Fibroblast of skin of scalp (primary cell): ENCODE measurements around the gene FANCL.
"Not testable (repeated sequence)": the region's sequence is repeated elsewhere in the genome, so short reads cannot be mapped to it uniquely, and the experiment has no call there.

Experiments used
- DNase-seq: peaks from one replicate; pipeline ENCODE4 v3.0.0-alpha.2; 2013

The FANCL gene

GRCh38 chr2:58138396-58139030, 102.6 kb downstream of the FANCL start:
- DNase-seq, result no peak

DNA sequence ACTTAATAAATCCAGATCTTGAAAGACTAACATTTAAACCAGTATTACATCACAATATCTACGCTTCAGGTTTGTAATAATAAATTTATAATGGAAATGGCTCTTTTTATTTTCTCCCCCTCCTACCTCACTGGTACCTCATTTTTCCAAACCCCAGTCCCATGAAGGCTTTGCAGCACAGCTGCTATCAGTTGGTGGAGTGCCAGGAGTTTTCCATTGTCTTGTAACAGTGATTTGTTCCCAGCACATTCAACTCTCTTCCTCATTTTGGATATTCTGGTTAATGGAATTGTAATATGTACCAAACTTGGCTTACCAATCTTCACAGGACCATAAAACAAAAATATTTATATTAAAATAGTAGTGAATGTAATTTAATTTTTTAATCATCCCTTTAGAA, 103.3 kb downstream of the FANCL start:
- DNase-seq, result no peak

- peak; percentile 57 for DNase-seq
These were observed 103.9 kb downstream of the FANCL start for GRCh38 chr2:58137221-58137620.

DNA sequence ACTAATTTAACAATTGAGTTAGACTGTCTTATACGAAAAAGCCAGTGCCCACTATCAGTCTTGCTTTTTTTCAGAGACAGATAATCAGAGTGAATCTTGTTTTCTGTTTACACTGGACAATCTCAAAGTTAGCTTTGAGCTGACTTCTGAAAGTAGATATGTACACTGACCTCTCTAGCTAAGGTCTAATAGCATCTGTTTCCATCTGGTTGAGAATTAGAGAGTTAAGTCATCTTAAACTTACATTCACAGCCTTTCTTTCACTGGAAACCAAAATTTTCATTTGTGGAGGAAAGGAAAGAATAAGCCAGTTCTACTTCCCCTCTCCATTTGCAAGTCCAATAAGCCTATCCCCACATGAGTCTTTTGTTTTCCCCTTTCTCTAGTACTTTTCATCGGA, 105.3 kb downstream of the FANCL start:
- no peak for DNase-seq

GRCh38 chr2:58133395-58133794, 107.7 kb downstream of the FANCL start:
- DNase-seq, result no peak

GRCh38 chr2:58131191-58132011, 109.7 kb downstream of the FANCL start:
- peak; percentile 23 for DNase-seq

- DNase-seq, result no peak
These were observed 110.9 kb downstream of the FANCL start for GRCh38 chr2:58130238-58130637.

DNA sequence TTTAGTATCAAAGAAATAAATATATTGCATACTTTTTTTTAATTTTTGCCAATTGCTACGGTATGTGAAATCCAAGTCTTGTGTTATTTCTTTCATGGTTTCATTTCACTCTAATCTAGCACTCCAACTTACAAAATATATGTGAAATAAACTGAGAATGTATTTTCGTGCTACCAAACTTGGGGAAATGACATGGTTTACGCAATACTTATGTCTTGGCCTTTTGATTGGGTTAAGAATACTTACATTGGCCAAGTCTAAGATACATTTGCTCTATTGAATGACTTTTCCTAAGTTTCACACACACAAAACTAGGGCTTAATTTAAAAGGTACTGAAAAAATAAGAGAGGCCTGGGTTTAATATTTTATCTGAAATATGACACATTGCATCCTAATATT, 114.0 kb downstream of the FANCL start:
- DNase-seq, result no peak

DNA sequence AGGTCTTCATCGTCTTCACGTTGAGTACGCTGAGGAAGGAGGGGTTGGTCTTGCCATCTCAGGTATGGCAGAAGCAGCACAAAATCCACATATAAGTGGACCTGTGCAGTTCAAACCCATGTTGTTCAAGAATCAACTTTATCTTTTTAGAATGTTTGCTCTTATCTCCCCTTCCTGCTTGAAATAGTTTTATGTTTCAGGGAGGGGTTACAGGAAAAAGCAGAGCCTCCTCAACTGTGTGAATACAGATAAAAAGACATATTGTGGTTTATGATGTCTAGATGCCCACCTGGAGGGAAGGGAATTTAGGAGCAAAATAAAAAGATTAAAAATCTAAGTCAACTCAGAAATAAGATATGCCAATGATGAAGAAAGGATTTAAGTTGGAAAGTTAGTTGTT, 118.6 kb downstream of the FANCL start:
- DNase-seq, result no peak

GRCh38 chr2:58122040-58122439, 119.1 kb downstream of the FANCL start:
- no peak for DNase-seq

- DNase-seq, result no peak
These were observed 120.4 kb downstream of the FANCL start for GRCh38 chr2:58120626-58121229.

- not testable (repeated sequence) for DNase-seq
These were observed 127.6 kb downstream of the FANCL start for GRCh38 chr2:58113563-58113962.

- no peak for DNase-seq
These were observed 130.4 kb downstream of the FANCL start for GRCh38 chr2:58110765-58111164.

DNA sequence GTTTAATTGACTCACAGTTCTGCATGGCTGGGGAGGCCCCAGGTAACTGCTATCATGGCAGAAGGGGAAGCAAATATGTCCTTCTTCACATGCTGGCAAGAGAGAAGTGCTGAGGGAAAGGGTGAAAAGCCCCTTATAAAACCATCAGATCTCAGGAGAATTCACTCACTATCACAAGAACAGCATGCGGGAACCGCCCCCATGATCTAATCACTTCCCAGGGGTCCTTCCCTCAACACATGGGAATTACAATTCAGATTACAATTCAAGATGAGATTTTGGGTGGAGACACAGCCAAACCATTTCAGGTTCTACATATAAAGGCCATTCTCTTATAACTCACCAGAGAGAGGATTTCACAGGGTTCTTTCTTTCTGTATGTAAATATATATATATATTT, 131.6 kb downstream of the FANCL start:
- DNase-seq, result no peak
